ENCODE data around the gene UBA5.

DNA sequence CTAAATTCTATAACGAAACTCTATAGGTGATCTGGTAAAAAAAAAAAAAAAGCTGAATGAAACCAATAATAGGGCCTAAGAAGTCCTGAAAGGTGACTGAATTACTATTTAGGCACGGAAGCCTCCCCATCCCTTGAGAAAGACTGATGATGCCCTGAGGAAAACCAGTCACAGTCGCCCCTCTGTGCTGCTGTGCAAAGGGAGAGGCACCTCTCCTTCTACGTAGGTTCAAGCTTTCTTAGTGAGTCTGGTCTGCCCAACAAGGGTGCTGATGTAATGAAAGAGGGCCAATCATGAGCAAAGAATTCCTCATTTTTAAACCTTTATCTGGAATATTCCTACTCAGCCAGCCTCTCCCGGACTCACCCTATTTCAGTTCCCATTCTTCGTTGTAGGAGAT lies 50.2 kb downstream of the UBA5 start:
- TF ChIP-seq, protein P1, sequence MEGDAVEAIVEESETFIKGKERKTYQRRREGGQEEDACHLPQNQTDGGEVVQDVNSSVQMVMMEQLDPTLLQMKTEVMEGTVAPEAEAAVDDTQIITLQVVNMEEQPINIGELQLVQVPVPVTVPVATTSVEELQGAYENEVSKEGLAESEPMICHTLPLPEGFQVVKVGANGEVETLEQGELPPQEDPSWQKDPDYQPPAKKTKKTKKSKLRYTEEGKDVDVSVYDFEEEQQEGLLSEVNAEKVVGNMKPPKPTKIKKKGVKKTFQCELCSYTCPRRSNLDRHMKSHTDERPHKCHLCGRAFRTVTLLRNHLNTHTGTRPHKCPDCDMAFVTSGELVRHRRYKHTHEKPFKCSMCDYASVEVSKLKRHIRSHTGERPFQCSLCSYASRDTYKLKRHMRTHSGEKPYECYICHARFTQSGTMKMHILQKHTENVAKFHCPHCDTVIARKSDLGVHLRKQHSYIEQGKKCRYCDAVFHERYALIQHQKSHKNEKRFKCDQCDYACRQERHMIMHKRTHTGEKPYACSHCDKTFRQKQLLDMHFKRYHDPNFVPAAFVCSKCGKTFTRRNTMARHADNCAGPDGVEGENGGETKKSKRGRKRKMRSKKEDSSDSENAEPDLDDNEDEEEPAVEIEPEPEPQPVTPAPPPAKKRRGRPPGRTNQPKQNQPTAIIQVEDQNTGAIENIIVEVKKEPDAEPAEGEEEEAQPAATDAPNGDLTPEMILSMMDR (IDR thresholded peaks at IDR 0.05): no peak
- TF ChIP-seq POLR2AphosphoS5 (IDR thresholded peaks at IDR 0.05; ENCODE audit: low read depth, low read length) (no peak), SIN3A (IDR thresholded peaks at IDR 0.05; ENCODE audit: borderline replicate concordance, insufficient read depth, low read depth, low read length) (no peak), TCF7L2 (IDR thresholded peaks at IDR 0.05; ENCODE audit: low read depth, low read length) (no peak)
- TF ChIP-seq, protein P2, sequence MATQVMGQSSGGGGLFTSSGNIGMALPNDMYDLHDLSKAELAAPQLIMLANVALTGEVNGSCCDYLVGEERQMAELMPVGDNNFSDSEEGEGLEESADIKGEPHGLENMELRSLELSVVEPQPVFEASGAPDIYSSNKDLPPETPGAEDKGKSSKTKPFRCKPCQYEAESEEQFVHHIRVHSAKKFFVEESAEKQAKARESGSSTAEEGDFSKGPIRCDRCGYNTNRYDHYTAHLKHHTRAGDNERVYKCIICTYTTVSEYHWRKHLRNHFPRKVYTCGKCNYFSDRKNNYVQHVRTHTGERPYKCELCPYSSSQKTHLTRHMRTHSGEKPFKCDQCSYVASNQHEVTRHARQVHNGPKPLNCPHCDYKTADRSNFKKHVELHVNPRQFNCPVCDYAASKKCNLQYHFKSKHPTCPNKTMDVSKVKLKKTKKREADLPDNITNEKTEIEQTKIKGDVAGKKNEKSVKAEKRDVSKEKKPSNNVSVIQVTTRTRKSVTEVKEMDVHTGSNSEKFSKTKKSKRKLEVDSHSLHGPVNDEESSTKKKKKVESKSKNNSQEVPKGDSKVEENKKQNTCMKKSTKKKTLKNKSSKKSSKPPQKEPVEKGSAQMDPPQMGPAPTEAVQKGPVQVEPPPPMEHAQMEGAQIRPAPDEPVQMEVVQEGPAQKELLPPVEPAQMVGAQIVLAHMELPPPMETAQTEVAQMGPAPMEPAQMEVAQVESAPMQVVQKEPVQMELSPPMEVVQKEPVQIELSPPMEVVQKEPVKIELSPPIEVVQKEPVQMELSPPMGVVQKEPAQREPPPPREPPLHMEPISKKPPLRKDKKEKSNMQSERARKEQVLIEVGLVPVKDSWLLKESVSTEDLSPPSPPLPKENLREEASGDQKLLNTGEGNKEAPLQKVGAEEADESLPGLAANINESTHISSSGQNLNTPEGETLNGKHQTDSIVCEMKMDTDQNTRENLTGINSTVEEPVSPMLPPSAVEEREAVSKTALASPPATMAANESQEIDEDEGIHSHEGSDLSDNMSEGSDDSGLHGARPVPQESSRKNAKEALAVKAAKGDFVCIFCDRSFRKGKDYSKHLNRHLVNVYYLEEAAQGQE (IDR thresholded peaks at IDR 0.05; ENCODE audit: insufficient read depth in 1 of 2, low read depth in 2 of 2, low read length in 1 of 2): no peak
